ENCODE data around the gene DNAH14.

GRCh38 chr1:224980181-224980580 is 50.7 kb downstream of the DNAH14 start:
- TF ChIP-seq ELF4 (CRISPR knock-in tag; IDR thresholded peaks at IDR 0.05; ENCODE audit: borderline replicate concordance) (no peak), MAF1 (CRISPR knock-in tag; IDR thresholded peaks at IDR 0.05; ENCODE audit: borderline replicate concordance) (no peak), ZNF629 (CRISPR knock-in tag; conservative IDR thresholded peaks at IDR 0.05) (no peak), PRDM10 (CRISPR knock-in tag; IDR thresholded peaks at IDR 0.05; ENCODE audit: low read depth) (no peak), BHLHE40 (IDR thresholded peaks at IDR 0.05; ENCODE audit: low read length) (no peak), MXI1 (IDR thresholded peaks at IDR 0.05; ENCODE audit: borderline replicate concordance, low read depth, low read length) (no peak), ZNF646 (CRISPR knock-in tag; IDR thresholded peaks at IDR 0.05) (no peak), EP300 (IDR thresholded peaks at IDR 0.05; ENCODE audit: low read depth in 2 of 2, low read length in 2 of 2) (no peak), EP300 (CRISPR knock-in tag; IDR thresholded peaks at IDR 0.05; ENCODE audit: borderline replicate concordance) (no peak), ZNF24 (IDR thresholded peaks at IDR 0.05) (no peak)
- TF ChIP-seq, protein P1, sequence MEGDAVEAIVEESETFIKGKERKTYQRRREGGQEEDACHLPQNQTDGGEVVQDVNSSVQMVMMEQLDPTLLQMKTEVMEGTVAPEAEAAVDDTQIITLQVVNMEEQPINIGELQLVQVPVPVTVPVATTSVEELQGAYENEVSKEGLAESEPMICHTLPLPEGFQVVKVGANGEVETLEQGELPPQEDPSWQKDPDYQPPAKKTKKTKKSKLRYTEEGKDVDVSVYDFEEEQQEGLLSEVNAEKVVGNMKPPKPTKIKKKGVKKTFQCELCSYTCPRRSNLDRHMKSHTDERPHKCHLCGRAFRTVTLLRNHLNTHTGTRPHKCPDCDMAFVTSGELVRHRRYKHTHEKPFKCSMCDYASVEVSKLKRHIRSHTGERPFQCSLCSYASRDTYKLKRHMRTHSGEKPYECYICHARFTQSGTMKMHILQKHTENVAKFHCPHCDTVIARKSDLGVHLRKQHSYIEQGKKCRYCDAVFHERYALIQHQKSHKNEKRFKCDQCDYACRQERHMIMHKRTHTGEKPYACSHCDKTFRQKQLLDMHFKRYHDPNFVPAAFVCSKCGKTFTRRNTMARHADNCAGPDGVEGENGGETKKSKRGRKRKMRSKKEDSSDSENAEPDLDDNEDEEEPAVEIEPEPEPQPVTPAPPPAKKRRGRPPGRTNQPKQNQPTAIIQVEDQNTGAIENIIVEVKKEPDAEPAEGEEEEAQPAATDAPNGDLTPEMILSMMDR (CRISPR knock-in tag; IDR thresholded peaks at IDR 0.05) = no peak
- TF ChIP-seq, protein P2, sequence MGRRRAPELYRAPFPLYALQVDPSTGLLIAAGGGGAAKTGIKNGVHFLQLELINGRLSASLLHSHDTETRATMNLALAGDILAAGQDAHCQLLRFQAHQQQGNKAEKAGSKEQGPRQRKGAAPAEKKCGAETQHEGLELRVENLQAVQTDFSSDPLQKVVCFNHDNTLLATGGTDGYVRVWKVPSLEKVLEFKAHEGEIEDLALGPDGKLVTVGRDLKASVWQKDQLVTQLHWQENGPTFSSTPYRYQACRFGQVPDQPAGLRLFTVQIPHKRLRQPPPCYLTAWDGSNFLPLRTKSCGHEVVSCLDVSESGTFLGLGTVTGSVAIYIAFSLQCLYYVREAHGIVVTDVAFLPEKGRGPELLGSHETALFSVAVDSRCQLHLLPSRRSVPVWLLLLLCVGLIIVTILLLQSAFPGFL (CRISPR knock-in tag; IDR thresholded peaks at IDR 0.05) = no peak
- TF ChIP-seq, protein P3, sequence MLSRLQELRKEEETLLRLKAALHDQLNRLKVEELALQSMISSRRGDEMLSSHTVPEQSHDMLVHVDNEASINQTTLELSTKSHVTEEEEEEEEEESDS (CRISPR knock-in tag; IDR thresholded peaks at IDR 0.05; ENCODE audit: borderline replicate concordance) = no peak
